Activated T-cell treated with anti-CD3 and anti-CD28 coated beads for 1 hour (primary cell): ENCODE data around the gene EPHB3.

Experiments
- DNase-seq: peaks from one replicate; pipeline ENCODE4 v3.0.0-alpha.2; 2020; ENCODE audit warnings: low read depth

Gene EPHB3

DNA sequence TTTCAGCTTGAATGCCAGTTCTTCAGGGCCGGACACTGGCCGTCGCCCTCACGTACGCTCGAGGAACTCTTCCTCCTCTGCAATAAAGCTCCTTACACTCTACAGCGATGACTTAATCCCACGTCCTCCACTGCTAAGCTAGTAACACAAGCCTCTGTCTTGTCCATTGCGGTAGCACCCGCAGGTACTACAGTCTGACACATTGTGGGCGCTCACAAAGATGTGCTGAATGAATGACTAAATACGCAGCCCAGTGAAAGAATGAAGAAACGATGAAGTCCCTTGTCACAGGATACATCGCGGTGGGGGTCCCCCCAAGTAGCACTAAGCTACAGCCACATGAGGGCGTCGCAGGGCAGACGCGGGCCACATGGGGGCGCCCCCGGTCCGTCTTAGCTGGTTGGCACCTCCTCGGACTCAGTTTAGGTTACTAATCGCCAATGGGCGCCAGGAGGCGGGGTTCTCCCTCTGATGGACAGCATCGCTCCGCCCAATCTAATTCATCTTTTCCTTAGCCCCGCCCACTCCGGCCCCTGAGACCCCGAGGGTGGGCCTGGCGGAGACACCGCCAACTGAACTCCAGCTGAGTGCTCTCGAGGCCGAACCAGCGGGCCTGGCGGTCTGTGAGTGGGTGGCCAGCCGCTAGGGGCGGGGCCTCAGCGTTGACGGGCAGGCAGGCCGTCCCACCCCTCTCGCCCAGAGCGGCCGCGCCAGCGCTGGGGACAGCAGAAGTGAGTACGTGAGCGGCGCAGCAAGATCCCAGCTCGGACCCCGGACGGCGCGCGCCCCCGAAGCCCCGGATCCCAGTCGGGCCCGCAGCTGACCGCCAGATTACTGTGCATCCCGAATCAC lies at the start of gene EPHB3:
Gene EPHB3, plus strand, starts transcription at position 725 of the 852 bp plus-strand sequence. CDS start 451 bp downstream, outside the sequence.
- peak; percentile 83 for DNase-seq

DNA sequence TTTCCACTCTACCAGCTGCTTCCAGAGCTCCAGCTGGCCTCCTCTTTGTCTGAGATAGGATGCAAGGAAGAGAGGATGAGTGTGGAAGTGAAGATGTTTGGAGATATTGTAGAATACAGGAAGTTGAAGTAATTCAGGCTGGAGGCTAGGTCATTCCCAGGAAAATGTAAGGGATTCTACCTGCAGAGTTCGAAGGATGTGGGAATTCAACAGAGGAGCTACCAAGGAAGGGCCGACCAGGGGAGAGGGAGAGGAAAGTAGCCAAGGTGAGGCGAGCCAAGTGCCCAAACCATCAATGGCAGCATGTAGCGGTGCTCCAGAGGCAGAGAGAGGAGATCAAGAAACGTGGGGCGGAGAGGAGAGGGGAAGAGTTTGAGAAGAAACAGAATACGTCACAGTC lies 49.0 kb upstream of the EPHB3 start:
- no peak for DNase-seq

DNA sequence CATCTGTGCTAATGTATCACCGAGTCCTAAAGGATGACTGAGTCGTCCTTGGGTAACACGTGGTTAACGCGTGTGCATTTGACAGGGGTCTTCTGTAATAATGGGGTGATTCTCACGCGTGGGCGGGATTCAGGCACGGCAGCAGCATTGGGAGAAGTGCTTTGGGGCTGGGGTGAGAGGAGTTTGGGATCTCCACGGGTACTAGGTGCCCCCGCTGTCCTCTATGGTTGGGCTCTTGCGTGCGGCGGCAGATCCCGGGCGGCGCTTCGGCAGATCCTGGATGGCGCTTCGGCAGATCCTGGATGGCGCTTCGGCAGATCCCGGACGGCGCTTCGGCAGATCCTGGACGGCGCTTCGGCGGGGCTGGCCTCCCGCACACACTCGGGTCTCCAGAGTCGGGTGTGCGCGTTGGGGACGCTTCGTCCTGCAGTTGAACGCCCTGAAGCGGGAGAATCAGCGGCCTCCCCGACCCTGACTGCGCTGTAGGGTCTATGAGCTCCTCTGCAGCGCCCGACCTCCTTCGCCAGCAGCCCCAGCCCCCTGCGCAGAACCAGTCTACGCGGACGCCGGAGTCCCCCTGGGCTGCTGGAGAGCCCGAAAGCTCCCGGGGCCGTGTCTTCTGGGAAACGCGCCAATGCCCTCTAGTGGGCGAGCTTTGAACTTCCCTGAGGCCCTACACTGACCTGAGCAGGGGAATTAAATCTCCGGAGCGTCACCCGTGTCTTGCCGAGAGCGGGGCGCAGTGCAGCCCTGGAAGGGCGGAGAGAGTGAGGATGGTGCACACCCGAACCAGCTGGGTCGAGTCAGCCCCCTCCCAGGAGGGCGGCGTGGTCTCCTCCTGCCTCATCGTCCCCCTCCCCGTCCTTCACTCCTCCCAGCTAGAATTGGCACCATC lies 48.1 kb upstream of the EPHB3 start:
- DNase-seq = peak; percentile 76

DNA sequence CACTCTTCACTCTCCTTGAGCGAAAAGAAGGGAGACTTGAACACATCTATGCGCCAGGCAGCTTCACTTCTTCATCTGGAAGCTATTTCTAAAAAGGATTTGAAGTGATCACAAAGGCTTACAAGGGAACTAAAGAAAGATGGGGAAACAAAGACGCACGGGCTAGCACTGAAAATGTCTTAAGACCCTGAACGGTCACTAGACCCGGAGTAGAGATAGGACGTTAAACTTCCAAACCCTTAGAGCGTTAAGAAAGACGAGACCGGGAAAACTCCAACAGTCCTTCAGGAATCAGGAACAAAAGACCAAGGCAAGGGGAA lies 47.5 kb upstream of the EPHB3 start:
- no peak for DNase-seq

DNA sequence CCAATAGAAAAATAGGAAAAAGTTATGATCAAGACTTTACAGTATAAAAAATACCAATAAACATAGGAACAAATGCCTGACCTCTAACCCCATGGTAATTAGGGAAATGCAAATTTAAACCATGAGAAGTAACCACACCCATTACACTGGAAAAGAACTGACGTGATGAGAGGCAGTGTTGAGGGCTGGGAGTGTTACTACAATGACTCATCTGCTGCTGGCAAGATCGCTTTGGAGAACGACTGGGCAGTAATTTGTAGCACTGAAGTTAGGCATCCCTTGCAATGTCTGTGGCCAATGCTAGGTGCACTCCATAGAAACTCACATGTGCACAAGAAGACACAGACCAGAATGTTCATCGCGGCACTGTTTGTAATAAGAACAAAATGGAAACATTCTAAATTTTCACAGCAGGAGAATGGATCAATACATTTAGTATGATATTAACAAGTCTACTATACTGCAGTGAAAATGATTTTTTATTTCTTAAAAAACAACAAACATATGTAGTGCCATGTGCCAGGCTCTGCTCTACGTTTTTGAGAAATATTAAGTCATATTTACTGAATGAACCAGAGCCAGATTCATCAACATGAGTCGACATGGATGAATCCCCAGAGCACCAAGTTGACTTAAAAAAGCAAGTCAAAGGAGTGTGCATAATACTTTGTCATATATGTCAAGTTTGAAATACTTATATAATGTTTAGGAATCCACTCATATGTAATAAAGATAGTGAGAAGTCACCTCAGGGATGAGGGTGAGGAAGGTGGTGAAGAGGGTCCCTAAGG lies 37.6 kb upstream of the EPHB3 start:
- DNase-seq = no peak

DNA sequence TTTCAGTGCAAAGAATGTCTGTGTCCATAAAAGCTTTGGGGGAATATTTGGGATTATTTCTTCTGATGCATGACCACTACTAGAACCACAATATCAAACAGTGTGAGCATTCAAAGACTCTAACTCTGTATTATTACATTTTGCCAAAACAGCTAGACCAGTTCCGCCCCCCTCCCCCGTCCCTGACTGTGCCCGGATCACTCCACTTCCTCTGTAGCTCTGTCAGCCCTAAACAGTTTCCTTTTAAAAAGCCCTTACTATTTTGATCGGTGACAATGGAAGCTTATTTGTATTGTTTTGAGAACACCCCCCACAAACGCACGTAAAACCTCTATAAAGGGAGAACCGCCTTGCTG lies 36.6 kb upstream of the EPHB3 start:
- DNase-seq = no peak

DNA sequence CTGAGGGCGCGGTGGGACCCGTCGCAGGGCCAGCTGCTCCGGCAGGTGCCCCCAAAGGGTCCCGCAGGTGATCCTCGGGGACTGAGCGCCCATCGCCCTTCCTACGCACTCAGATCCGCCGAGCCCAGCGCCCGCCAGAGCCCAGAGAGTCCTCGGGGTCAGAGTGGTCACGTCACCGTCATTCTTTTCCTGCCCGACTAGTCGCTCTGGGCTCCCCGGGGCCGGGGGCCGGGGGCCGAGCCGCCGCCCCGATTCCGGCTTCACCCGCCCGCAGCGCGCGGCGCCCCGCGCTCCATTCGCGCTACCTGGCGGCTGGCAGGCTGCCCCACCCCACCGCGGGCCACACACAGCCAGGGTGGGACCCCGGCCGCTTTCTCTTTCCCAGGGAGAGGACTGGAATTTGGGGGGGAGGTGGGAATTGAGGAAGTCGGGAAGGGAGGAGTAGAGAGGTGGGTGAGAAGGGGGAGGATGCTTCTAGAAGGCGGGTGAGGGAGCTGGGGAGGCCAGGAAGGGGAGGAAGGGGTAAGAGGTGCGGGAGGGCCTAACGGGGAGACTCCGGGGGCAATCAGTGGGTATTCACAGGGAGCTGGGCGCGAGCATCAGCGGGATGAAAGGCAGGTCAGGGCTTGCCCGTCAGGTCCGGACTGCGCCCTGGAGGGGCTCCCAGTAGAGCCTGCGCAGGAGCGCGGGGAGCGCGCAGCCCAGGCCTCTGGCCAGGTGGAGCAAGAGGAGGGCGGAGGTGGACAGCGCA lies 36.1 kb upstream of the EPHB3 start:
- DNase-seq = no peak

DNA sequence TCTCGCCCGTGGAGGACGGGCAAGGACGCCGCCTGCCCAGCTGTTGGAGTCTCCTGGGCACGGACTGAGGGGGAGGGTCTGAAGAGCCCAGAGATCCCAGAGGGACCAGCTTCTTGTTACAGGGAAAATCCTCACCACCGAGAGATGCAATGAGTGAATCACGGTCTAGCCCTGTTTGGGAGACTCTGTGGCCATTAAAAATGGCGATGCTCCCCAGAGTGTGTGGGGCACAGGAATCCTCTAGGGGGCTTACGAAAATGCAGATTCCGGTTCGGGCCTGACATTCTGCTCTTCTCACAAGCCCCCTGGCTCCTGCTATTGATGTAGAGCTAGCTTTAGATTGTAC lies 35.5 kb upstream of the EPHB3 start:
- DNase-seq = no peak

DNA sequence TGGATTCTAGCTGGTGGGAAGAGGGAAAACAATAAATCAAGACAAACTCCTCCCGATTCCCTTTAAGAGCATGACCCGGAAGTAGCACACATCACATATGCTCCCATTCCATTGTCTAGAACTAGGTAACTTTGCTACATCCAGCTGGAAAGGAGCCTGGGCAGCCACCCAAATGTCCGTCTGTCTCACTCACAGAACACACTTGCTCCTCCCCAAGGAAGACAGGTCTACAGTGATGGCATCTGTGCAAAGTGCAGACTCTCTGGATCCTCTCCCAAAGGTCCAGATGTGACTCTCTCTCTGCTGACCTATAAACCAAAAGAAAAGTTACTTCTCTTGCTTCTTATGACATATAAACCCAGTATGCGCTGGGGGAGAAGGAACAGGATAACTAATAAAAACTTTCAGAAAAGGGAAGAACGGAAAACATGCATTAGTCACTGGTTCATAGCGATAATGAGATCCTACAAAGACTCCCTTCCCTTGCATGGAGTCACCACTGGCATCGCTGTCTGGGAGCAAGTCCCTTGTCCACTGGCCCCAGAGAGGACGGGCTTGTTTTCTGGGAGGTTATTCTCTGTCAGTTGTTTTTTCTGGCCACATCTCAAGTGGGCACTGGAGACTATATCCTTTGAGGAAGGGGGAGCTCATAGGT lies 29.8 kb upstream of the EPHB3 start:
- DNase-seq = no peak

DNA sequence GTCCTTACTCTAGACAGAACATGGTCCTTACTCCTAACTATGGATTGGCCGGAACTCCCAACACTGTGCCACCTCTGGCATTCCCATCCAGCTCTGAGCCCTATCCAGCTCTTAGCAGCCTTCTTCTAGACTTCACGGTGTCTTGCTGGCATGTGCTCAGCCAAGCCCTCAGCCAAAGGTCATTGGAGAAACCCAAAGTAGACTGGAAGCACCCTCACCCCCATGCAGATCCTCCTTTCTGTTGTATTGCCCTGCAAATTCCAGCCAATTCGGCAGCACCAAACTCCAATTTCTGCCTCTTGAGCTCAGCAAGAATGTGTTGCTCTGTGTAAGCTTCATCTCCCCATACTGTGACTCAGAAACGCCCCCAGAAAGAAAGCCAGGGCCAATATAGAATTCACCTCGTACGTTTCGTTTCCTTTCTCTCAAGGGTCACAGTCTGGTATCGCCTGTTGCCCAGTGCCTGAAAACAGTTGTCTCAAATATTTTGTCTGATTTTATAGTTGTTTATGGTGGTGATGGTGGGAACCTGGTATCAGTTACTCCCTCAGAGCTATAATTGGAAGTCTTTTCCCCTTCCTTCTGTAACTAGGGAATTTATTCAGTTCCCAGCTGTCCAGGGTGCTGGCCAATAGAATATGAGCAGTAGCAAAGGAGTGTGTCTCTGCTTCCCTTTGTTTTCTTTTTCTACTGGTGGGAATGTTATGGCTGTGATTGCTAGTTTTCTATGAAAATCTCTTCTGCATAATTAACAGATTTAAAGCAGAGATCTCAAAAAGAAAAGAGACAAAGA lies 28.4 kb upstream of the EPHB3 start:
- DNase-seq = no peak

DNA sequence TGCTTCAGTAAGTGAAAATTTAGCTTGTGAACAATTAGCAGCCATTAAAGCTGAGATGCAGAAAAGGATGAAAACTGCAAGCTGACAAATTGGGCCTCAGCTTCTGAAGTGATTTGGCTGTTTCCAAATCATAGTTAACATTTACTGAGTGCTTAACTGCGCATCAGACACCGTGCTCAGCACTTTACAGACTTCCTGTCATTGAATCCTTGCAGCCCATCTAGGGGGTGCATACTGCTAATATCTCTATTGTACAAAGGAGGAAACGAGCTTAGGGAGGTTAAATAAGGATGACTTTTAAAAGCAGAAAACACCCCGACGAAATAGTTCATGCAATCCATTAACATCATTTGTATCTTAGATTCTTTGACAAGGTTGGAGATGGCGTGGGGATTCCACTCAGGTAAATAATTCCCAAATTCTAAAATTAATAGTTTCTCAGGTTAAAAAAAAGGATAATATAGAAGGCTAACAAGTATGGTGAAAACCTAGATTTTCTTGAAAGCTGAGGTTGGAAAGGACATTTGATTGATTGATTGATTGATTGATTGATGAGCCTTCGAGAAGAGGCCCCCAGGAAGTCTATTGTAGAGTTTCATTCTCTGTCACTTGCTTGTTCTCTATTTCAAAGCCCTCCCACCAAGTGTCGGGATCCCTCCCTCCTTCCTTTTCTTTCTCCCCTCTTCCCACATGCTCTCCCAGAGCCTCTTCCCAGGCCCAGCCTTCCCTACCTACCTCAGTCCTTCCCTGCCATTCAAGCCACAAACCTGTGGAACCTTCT lies 23.5 kb upstream of the EPHB3 start:
- no peak for DNase-seq

DNA sequence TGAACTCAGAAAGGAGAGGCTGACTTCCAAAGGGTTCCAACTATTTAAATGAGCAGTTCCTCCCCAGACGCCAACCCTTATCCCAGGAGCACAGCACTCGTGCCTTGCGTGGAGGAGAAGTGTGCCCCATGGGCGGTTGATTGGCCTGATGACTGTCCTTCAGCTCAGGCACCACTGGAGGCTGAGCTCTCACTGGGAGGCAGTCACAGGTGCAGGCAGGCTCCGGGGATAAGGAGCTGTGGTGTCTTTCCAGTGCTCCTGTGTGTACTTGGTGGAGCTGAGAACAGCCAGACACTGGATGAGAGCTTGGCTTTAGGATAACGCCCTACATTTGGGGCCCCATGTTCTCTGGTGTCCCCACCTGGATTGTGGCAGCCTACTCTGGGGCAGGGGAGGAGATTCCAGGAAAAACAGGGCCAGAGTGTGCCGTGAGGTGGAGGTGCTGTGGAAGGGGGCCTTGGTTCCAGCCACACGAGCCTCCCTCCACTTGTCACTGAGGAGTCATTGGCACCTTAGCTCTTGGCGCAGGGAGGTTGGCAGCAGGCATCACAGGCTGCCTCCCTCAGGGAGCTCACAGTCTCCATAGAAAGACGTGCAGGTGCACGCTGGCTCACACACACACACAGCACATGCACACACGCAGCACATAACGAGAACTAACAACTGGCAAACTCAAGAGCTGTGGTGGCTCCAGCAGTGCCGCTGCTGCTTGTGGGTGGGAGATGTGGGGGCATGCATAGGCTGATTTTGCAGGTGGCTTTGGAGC lies 22.7 kb upstream of the EPHB3 start:
- DNase-seq = no peak

DNA sequence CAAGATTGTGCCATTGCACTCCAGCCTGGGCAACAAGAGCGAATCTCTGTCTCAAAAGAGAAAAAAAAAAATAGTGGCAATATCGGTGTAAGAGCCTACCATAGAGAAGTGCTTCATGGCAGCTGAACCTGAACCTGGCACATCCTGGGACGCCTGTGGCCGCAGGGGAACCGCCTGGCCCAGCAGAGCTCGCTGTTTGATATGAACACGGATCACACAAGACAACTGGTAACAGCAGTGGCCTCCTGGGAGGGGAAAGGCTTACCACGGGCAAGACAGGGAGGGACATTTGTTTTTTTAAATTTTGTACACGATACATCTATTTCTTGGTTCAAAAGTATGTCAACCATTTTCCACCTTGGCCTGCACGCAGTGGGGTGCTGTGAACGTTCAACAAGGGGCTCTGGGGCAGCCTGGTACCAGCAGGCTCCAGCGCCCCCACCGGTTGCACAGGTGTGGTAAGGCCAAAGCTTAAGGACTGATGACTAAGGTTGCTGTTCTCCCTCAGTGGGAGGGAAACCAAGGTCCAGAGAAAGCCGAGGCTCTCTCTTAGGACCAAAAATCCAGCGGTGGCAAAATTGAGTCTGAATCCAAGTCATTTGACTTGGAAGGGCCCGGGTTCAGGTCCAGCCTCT lies 21.7 kb upstream of the EPHB3 start:
- DNase-seq = no peak

DNA sequence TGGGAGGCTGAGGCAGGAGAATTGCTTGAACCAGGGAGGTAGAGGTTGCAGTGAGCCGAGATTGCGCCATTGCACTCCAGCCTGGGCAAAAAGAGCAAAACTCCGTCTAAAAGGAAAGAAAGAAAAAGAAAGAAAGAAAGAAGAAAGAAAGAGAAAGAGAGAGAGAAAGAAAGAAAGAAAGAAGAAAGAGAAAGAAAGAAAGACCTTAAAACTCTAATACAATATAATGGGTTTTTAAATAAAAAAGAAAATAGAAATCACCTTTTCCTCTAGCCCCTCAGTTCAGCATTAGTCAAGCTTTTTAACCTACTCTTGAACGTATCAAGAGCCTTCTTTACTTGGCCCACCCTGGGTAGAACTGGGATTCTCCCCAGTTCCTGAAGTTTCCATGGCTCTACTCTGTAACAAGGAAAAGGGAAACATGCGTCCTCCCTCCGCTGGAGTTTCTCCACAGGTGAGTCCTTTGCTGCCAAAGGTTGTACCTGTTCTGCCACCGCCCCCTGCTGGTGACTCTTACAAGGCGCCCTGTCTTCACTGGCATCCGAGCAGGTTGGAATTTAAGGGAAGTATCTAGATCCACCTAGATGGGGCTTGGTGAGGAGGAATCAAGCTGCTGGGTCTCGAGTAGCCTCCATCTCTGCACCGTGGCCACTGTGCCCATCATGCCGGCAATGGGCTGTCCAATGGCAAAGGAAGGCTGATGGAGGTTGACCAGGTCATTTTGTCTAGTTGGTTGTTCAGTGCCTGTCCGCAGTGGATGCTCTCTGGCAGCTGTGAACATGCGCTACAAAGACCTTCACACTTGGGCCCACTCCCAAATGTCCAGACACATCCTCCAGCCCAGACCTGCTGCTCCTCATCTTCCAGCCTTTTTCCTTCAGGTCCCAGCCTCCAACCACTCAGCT lies 20.6 kb upstream of the EPHB3 start:
- DNase-seq = peak; percentile 76

DNA sequence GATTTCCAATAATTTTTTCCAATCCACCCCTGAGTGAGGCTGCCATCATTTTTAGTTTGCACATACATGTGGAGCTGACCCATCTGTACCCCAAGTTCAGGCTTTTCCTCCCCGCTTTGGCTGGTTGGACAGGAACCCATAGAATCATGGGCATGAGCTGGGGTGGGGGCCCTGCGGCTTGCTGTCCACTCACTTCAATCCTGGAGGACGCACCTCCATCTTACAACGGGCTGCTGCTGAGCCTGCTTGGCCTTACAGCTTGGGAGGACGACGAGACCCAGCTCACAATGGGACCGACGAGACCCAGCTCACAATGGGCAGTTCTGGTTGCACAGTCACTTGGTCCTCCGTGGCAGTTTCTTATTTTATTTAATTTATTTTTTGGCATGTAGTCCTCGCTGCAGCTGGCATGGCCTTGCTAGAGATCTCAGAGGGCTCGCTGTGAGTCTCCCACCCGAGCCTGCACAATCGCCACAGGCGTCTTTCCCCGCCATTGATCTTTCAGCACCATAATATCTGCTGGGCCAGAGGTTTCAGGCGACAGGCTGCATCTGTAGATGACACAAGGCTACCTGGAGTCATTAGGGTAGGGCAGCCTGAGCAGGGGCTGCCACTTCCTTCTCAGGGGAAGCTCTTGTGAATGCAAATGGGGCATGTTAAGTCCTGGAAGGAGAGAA lies 19.6 kb upstream of the EPHB3 start:
- no peak for DNase-seq

DNA sequence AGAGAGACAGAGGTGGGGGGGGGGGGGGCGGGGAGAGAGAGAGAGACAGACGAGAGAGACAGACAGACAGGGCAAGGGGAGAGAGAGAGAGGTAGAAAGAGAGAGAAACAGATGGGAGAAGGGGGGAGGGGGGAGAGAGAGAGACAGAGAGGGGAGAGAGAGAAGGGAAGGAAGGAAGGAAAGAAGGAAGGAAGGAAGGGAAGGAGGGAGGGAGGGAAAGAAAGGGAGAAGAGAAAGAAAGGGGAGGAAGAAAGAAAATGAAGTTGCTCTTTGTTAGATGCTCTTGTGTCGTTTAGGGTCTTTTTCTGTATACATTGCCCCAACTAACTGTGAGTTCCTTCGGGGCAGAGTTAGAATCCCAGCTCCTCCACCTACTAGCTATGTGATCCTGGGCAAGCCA lies 19.0 kb upstream of the EPHB3 start:
- no peak for DNase-seq

DNA sequence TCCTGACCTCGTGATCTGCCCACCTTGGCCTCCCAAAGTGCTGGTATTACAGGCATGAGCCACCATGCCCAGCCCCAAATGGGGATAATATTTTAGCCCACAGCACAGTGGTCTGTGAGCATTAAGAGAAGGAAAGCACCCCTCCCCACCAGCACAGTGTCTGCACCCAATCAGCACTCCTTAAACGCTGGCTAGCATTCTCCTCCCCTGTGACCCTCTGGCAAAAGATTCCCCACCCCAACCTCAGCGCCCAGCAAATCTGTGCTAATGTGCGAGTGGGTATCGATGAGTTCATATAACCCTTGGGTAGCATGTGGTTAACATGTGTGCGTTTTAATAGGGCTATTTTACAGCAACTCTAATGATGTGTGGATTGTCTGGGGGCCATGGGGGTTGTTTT lies 18.3 kb upstream of the EPHB3 start:
- DNase-seq = no peak
